B cell (primary cell): ENCODE results near the gene TAF6. TPM values are rescaled to one million over a fixed set of nuclear protein-coding genes. Genes with fewer than 3 reads are reported as not detected.
A peak's percentile ranks its signal among the peaks of the same experiment; 100 is the strongest.

Experiments
- ATAC-seq: fragments of 200-7000 bp; cut with Tn5 transposase; one replicate; pipeline ENCODE4 v1.10.0; 2021; ENCODE audit warnings: low read depth, mild to moderate bottlenecking, moderate number of reproducible peaks, moderate library complexity
- CTCF ChIA-PET: fragments of 350-600 bp; sonication (Branson Sonifier 250); formaldehyde crosslinking; loops from one replicate; lab custom pipeline; 2021; ENCODE audit warnings: antibody characterized with exemption, inconsistent platforms; lab: Charles Lee
- POLR2A ChIA-PET: fragments of 350-600 bp; sonication (Branson Sonifier 250); formaldehyde crosslinking; loops from one replicate; lab custom pipeline; 2021; ENCODE audit warnings: antibody characterized with exemption; lab: Charles Lee
- DNase-seq: peaks from one replicate; pipeline ENCODE4 v3.0.0; 2013
- H2AFZ ChIP-seq: 2 replicates; pipeline ENCODE4 v1.6.1; 2012; ENCODE audit warnings: mild to moderate bottlenecking, low read depth, low read length; ENCODE audit not compliant: insufficient read depth, poor library complexity, severe bottlenecking
- H3K27ac ChIP-seq, 2 donors: 1 replicate in 1 of 2; 2 replicates in 1 of 2; pipeline ENCODE4 v1.5.1; 2012 to 2013; ENCODE audit warnings: low read length in 2 of 2, mild to moderate bottlenecking in 2 of 2, moderate library complexity in 1 of 2
- H3K27me3 ChIP-seq, 4 experiments: fragments of 200-600 bp in 1 of 4; sonication (generic) in 1 of 4; replicated peaks in 1 of 4; 1 replicate in 2 of 4; 2 replicates in 2 of 4; pipeline versions ENCODE4 v1.6.1 to v1.7.0; 2013 to 2016; ENCODE audit warnings: low read length in 3 of 4, mild to moderate bottlenecking in 2 of 4, mixed read lengths in 1 of 4, moderate library complexity in 1 of 4; ENCODE audit not compliant: insufficient read depth in 4 of 4, control insufficient read depth in 3 of 4; ENCODE audit errors: control extremely low read depth in 1 of 4
- H3K36me3 ChIP-seq, 2 experiments: replicated peaks in 1 of 2; 1 replicate in 1 of 2; 2 replicates in 1 of 2; pipeline versions ENCODE4 v1.6.1 to v1.7.1; 2013; ENCODE audit warnings: low read length in 1 of 2; ENCODE audit not compliant: insufficient read depth in 2 of 2, control insufficient read depth in 1 of 2; ENCODE audit errors: control extremely low read depth in 1 of 2, extremely low read depth in 1 of 2
- H3K4me1 ChIP-seq, 2 donors: fragments of 200-600 bp in 1 of 2; sonication (generic) in 1 of 2; 1 replicate in 1 of 2; 2 replicates in 1 of 2; pipeline versions ENCODE4 v1.5.1 to v1.6.1; 2013 to 2017; ENCODE audit warnings: low read length in 2 of 2; ENCODE audit not compliant: control insufficient read depth in 2 of 2, insufficient read depth in 2 of 2
- H3K4me2 ChIP-seq: replicated peaks from 2 replicates; pipeline ENCODE3; 2012; ENCODE audit warnings: mild to moderate bottlenecking, low read depth, low read length; ENCODE audit not compliant: poor library complexity, severe bottlenecking
- H3K4me3 ChIP-seq, 5 experiments: fragments of 200-600 bp in 1 of 5; sonication (generic) in 1 of 5; 1 replicate in 3 of 5; 2 replicates in 2 of 5; pipeline versions ENCODE4 v1.5.1 to v1.7.0; 2011 to 2016; ENCODE audit warnings: low read length in 4 of 5, mild to moderate bottlenecking in 4 of 5, low read depth in 2 of 5, control low read depth in 1 of 5, moderate library complexity in 1 of 5; ENCODE audit not compliant: insufficient read depth in 1 of 5; ENCODE audit errors: control extremely low read depth in 1 of 5, extremely low read depth in 1 of 5
- H3K79me2 ChIP-seq: fragments of 200-600 bp; sonication (generic); one replicate; pipeline ENCODE4 v1.6.0; 2016; ENCODE audit warnings: low read length; ENCODE audit not compliant: control insufficient read depth, insufficient read depth
- H3K9ac ChIP-seq: fragments of 200-600 bp; sonication (generic); 2 replicates; pipeline ENCODE4 v1.6.1; 2017; ENCODE audit warnings: mild to moderate bottlenecking, low read length, moderate library complexity
- H3K9me3 ChIP-seq, 3 donors: one replicate each; pipeline versions ENCODE4 v1.6.1 to v1.7.1; 2013; ENCODE audit warnings: low read length in 2 of 3; ENCODE audit not compliant: control insufficient read depth in 2 of 3, insufficient read depth in 1 of 3; ENCODE audit errors: control extremely low read depth in 1 of 3
- H4K20me1 ChIP-seq: 2 replicates; pipeline ENCODE4 v1.6.0; 2012; ENCODE audit warnings: mild to moderate bottlenecking, low read length; ENCODE audit not compliant: insufficient read depth, control insufficient read depth, poor library complexity, severe bottlenecking
- H3K27ac Mint-ChIP-seq: one replicate; pipeline ENCODE4 v1.8.0; 2021; ENCODE audit warnings: mixed read lengths
- H3K27me3 Mint-ChIP-seq: one replicate; pipeline ENCODE4 v1.8.0; 2021; ENCODE audit warnings: mixed read lengths
- H3K4me1 Mint-ChIP-seq: one replicate; pipeline ENCODE4 v1.8.0; 2021; ENCODE audit warnings: mixed read lengths
- H3K4me3 Mint-ChIP-seq: one replicate; pipeline ENCODE4 v1.8.0; 2021; ENCODE audit warnings: mixed read lengths
- H3K9me3 Mint-ChIP-seq: one replicate; pipeline ENCODE4 v1.8.0; 2022; ENCODE audit warnings: mixed read lengths; ENCODE audit not compliant: insufficient read depth
- CTCF ChIP-seq: fragments of 200-600 bp; IDR thresholded peaks from one replicate; pipeline ENCODE4 v1.8.0; 2022; ENCODE audit warnings: antibody characterized with exemption, mild to moderate bottlenecking
- EZH2 ChIP-seq: IDR thresholded peaks from 2 replicates; pipeline ENCODE4 v1.6.1; 2012; ENCODE audit warnings: borderline replicate concordance, low read depth, mild to moderate bottlenecking, moderate library complexity, low read length; ENCODE audit not compliant: insufficient read depth, poor library complexity, severe bottlenecking
- WGBS: methylation state at CpG from one replicate; pipeline ENCODE4 v1.1.5; 2013; ENCODE audit warnings: missing lambda C conversion rate; ENCODE audit not compliant: insufficient coverage; 5-methylcytosine and 5-hydroxymethylcytosine counted together
- intact Hi-C: fragments of 100-400 bp; cut with micrococcal nuclease; formaldehyde crosslinking; loops from one replicate; pipeline ENCODE4 v1.10.0; 2022
- polyA plus RNA-seq: library from polyadenylated mRNA; depleted of rRNA; stranded (reverse); fragments of >200 nt; gene quantifications from 2 replicates; pipeline ENCODE4 v1.2.3, GENCODE V29; 2012
- total RNA-seq, 2 donors: library from RNA; stranded (reverse); fragments of 120-200 nt in 1 of 2; gene quantifications; 1 replicate in 1 of 2; 2 replicates in 1 of 2; pipeline versions ENCODE4 v1.2.3 to v1.2.4, GENCODE V29; 2013 to 2022

TAF6 gene
- total and polyA plus RNA-seq, 2 donors (not counting 1 experiment from before 2014, with no cell fraction given): 48.3 to 65.8 TPM

- Mint-ChIP-seq H3K4me1 (peaks cover 34% of the 10 kb centered on the region), H3K9me3 (no peaks in the 10 kb centered on the region), H3K27ac (peak overlapping the region; percentile 100), H3K4me3 (peak overlapping the region; percentile 100), H3K27me3 (no peaks in the 10 kb centered on the region)
- Histone ChIP-seq H3K4me3 (peak overlapping the region; percentile 54 to 84 (median 78)), H3K27ac (peak overlapping the region; percentile 83 to 95), H3K27me3 (no peaks in the 10 kb centered on the region), H3K36me3 (no peaks in the 10 kb centered on the region), H3K79me2 (peaks cover 23% of the 10 kb centered on the region), H2AFZ (peak overlapping the region; percentile 99), H4K20me1 (no peaks in the 10 kb centered on the region), H3K4me2 (peak overlapping the region; percentile 100), H3K9me3 (no peaks in the 10 kb centered on the region), H3K9ac (peak overlapping the region; percentile 91), H3K4me1 (peaks cover 20 to 36% of the 10 kb centered on the region in 2 donors)
- ChIA-PET CTCF (interaction anchor here (0.6 to 2.9 kb wide), 5 partner anchors 16 to 281 kb away, joined by 3 to 25 read pairs (median 6); partner anchors contain the start of genes AP4M1 and MCM7), POLR2A (interaction anchor here (0.7 to 2.6 kb wide), 3 partner anchors 25 to 303 kb away, joined by 3 to 37 read pairs (median 7); partner anchors contain the start of genes AP4M1 and MCM7)
- intact Hi-C loops: loop anchor here (1.0 kb wide), 1 partner anchor 32 kb away; the partner anchor contains the start of gene TRAPPC14
- 19% methylated on average over 29 of the region's 29 CpGs for WGBS
- TF ChIP-seq EZH2 (no peak), CTCF (no peak)
- ATAC-seq (no peak), DNase-seq (no peak)
Observed at GRCh38 chr7:100126239-100126930, 7.2 kb upstream of the TAF6 start.
